IPS DF 6.9 (cell line): ENCODE measurements around the gene PEAR1.

Source experiments
- DNase-seq: peaks from one replicate; pipeline ENCODE4 v3.0.0-alpha.2; 2013; ENCODE audit warnings: low read depth, low spot score
- H3K27ac ChIP-seq: one replicate; pipeline ENCODE4 v1.5.1; 2013; ENCODE audit warnings: low read length, control low read depth
- H3K27me3 ChIP-seq: 2 replicates; pipeline ENCODE4 v1.6.1; 2013; ENCODE audit warnings: mild to moderate bottlenecking, low read length; ENCODE audit not compliant: control insufficient read depth, insufficient read depth
- H3K36me3 ChIP-seq: 2 replicates; pipeline ENCODE4 v1.6.1; 2013; ENCODE audit warnings: low read length; ENCODE audit not compliant: control insufficient read depth, insufficient read depth
- H3K4me1 ChIP-seq: 2 replicates; pipeline ENCODE4 v1.6.1; 2013; ENCODE audit warnings: low read length; ENCODE audit not compliant: control insufficient read depth, insufficient read depth
- H3K4me3 ChIP-seq: 2 replicates; pipeline ENCODE4 v1.5.1; 2013; ENCODE audit warnings: mild to moderate bottlenecking, low read length
- H3K9me3 ChIP-seq: 2 replicates; pipeline ENCODE4 v1.6.1; 2013; ENCODE audit warnings: low read length, inconsistent platforms; ENCODE audit not compliant: control insufficient read depth, insufficient read depth
- WGBS: extraction: QIAGEN DNeasy Blood & Tissue Kit; methylation state at CpG from one replicate; pipeline ENCODE4 v1.1.7; 2013; ENCODE audit warnings: mixed read lengths, missing lambda C conversion rate; ENCODE audit not compliant: insufficient read length, insufficient coverage; 5-methylcytosine and 5-hydroxymethylcytosine counted together

PEAR1 gene

GRCh38 chr1:156945881-156946661 lies 52.6 kb downstream of the PEAR1 start:
- H3K36me3 ChIP-seq: peaks cover 43% of the 10 kb centered on the region
- no peaks in the 10 kb centered on the region for H3K4me1 ChIP-seq
- no peak for DNase-seq

GRCh38 chr1:156947127-156947526 lies 53.6 kb downstream of the PEAR1 start:
- no peaks in the 10 kb centered on the region for H3K27me3 ChIP-seq
- H3K4me1 ChIP-seq: no peaks in the 10 kb centered on the region
- H3K27ac ChIP-seq: no peak overlapping the region
- no peaks in the 10 kb centered on the region for H3K9me3 ChIP-seq
- H3K4me3 ChIP-seq: no peak overlapping the region
- H3K36me3 ChIP-seq: peaks cover 50% of the 10 kb centered on the region
- no CpG with 5 or more reads among the region's 9 CpGs for WGBS
- no peak for DNase-seq

More at GRCh38 chr1:156945881-156946661, 52.6 kb downstream of the PEAR1 start:
- Histone ChIP-seq H3K4me3 (no peak overlapping the region), H3K9me3 (no peaks in the 10 kb centered on the region), H3K27me3 (no peaks in the 10 kb centered on the region), H3K27ac (no peak overlapping the region)
- WGBS: no CpG with 5 or more reads among the region's 11 CpGs

GRCh38 chr1:156947818-156948525 lies 54.5 kb downstream of the PEAR1 start:
- no peak for DNase-seq
- no CpG with 5 or more reads among the region's 17 CpGs for WGBS
- H3K27me3 ChIP-seq: no peaks in the 10 kb centered on the region
- no peak overlapping the region for H3K27ac ChIP-seq
- H3K9me3 ChIP-seq: no peaks in the 10 kb centered on the region
- no peak overlapping the region for H3K4me3 ChIP-seq
- H3K36me3 ChIP-seq: peaks cover 48% of the 10 kb centered on the region
- no peaks in the 10 kb centered on the region for H3K4me1 ChIP-seq

DNA sequence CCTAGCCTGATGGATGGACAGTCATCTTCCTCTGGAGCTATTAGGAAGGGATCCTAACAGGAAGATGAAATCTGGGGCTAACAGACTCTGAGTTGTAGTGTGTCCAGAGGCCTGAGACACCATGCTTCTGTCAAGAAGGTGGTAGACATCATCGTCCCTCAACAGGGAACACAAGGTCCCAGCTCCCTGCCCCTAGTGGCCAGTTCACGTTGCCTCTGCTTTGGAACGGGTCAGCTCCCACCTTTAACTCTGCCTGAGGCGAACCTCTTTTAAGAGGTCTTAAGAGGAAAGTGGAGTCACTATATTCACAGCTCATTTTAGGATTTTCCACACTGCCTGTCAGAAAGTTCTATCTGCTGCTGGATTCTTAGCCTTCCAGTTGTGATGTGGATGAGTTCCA lies 55.2 kb downstream of the PEAR1 start:
- no CpG with 5 or more reads among the region's 4 CpGs for WGBS
- DNase-seq: no peak

DNA sequence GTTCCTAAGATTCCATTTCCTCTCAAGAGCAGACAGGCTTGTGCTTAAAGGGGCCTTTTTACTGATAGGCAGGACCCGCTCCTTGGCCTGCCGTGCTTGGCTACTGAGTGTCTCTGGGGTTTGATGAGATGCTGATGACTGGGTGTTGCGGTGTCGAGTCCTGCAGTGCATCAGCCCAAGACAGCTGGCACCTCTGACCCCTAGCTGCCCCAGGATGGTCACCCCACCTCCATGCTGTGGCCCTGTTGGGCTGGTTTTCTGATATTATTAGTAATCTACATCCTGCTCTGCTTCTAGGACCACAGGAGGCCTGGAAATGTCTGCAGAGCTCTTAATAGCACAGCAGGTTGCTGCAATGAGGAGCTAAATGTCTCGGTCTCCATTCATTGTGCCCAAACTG lies 55.6 kb downstream of the PEAR1 start:
- no peak overlapping the region for H3K4me3 ChIP-seq
- H3K27ac ChIP-seq: no peak overlapping the region
- H3K27me3 ChIP-seq: no peaks in the 10 kb centered on the region
- DNase-seq: no peak
- no peaks in the 10 kb centered on the region for H3K9me3 ChIP-seq
- peaks cover 43% of the 10 kb centered on the region for H3K36me3 ChIP-seq
- WGBS: no CpG with 5 or more reads among the region's 5 CpGs
- no peaks in the 10 kb centered on the region for H3K4me1 ChIP-seq

More for the DNA sequence above, 55.2 kb downstream of the PEAR1 start:
- no peaks in the 10 kb centered on the region for H3K9me3 ChIP-seq
- no peaks in the 10 kb centered on the region for H3K27me3 ChIP-seq
- H3K27ac ChIP-seq: no peak overlapping the region
- H3K4me1 ChIP-seq: no peaks in the 10 kb centered on the region
- H3K4me3 ChIP-seq: no peak overlapping the region
- peaks cover 46% of the 10 kb centered on the region for H3K36me3 ChIP-seq

- no peaks in the 10 kb centered on the region for H3K4me1 ChIP-seq
- no peak overlapping the region for H3K4me3 ChIP-seq
- H3K36me3 ChIP-seq: peaks cover 36% of the 10 kb centered on the region; the same call in 1 of the 2 replicates
- H3K9me3 ChIP-seq: no peaks in the 10 kb centered on the region
- WGBS: no CpG with 5 or more reads among the region's 5 CpGs
- H3K27me3 ChIP-seq: no peaks in the 10 kb centered on the region
- no peak overlapping the region for H3K27ac ChIP-seq
- DNase-seq: no peak
These were observed 57.9 kb downstream of the PEAR1 start for GRCh38 chr1:156951371-156951770.

DNA sequence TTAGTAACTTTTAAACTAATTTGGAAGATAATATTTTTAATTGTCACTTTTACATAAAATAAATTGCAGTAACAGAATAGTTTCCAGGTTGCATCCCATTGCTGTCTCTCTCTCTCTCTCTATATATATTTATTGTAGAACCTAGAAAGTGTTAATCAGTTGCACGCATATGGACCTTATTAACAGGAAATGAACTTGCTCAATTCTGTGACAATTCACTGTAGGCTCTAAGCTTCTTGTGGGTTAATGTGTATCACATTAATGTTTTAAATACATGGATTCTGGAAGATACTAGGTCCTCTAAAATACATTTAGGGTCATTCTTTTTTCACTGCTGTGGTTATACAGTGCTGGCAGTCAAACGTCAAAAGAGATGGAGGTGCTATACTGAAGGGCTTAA lies 60.1 kb downstream of the PEAR1 start:
- no peak overlapping the region for H3K27ac ChIP-seq
- H3K9me3 ChIP-seq: no peaks in the 10 kb centered on the region
- H3K36me3 ChIP-seq: peaks cover 28% of the 10 kb centered on the region; the same call in 1 of the 2 replicates
- H3K4me1 ChIP-seq: no peaks in the 10 kb centered on the region
- no peak for DNase-seq
- no peaks in the 10 kb centered on the region for H3K27me3 ChIP-seq
- no CpG with 5 or more reads among the region's 2 CpGs for WGBS
- no peak overlapping the region for H3K4me3 ChIP-seq

- Histone ChIP-seq H3K27ac (no peak overlapping the region), H3K4me1 (no peaks in the 10 kb centered on the region), H3K27me3 (no peaks in the 10 kb centered on the region), H3K36me3 (peaks cover 37% of the 10 kb centered on the region; the same call in 1 of the 2 replicates), H3K9me3 (no peaks in the 10 kb centered on the region), H3K4me3 (no peak overlapping the region)
- no peak for DNase-seq
- WGBS: no CpG with 5 or more reads among the region's 10 CpGs
These were observed 62.8 kb downstream of the PEAR1 start for GRCh38 chr1:156956333-156956732.

DNA sequence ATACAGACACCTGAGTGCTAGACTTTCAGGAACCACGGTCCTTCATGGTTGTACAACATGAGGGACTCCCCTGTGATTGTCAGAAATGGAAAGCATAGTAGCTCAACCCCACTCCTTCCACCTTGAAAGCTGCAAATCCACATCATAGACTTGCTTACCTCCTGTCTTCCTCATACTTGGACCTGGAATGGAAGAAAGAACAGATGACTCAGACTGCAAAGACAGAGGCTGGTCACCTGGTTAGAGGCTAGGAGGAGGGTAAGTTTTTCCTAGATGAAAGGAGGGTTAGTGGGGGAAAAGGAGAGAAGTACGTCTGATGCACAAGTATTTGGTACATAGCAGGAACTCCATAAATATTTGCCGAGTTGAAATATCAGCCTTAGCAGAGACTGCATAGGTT lies 64.1 kb downstream of the PEAR1 start:
- Histone ChIP-seq H3K27me3 (no peaks in the 10 kb centered on the region), H3K36me3 (peaks cover 36% of the 10 kb centered on the region; the same call in 1 of the 2 replicates), H3K4me1 (no peaks in the 10 kb centered on the region), H3K4me3 (no peak overlapping the region), H3K9me3 (no peaks in the 10 kb centered on the region), H3K27ac (no peak overlapping the region)
- no peak for DNase-seq
- WGBS: no CpG with 5 or more reads among the region's 3 CpGs

- no peak overlapping the region for H3K4me3 ChIP-seq
- peaks cover 39% of the 10 kb centered on the region; the same call in 1 of the 2 replicates for H3K36me3 ChIP-seq
- no CpG with 5 or more reads among the region's 2 CpGs for WGBS
- H3K27me3 ChIP-seq: no peaks in the 10 kb centered on the region
- no peaks in the 10 kb centered on the region for H3K4me1 ChIP-seq
- DNase-seq: no peak
- no peaks in the 10 kb centered on the region for H3K9me3 ChIP-seq
- no peak overlapping the region for H3K27ac ChIP-seq
These were observed 64.8 kb downstream of the PEAR1 start for GRCh38 chr1:156958247-156958714.
